HG03565 (cell line): Measurements from ENCODE around the gene SYTL1.
A peak's percentile ranks its signal among the peaks of the same experiment; 100 is the strongest.
"Not testable (repeated sequence)": the region's sequence is repeated elsewhere in the genome, so short reads cannot be mapped to it uniquely, and the experiment has no call there.

ENCODE experiments used
- ATAC-seq: cut with Tn5 transposase; IDR thresholded peaks from one replicate; pipeline ENCODE4 v1.9.1; 2021; ENCODE audit warnings: mild to moderate bottlenecking, moderate library complexity; ENCODE audit not compliant: unreplicated experiment

Gene SYTL1

DNA sequence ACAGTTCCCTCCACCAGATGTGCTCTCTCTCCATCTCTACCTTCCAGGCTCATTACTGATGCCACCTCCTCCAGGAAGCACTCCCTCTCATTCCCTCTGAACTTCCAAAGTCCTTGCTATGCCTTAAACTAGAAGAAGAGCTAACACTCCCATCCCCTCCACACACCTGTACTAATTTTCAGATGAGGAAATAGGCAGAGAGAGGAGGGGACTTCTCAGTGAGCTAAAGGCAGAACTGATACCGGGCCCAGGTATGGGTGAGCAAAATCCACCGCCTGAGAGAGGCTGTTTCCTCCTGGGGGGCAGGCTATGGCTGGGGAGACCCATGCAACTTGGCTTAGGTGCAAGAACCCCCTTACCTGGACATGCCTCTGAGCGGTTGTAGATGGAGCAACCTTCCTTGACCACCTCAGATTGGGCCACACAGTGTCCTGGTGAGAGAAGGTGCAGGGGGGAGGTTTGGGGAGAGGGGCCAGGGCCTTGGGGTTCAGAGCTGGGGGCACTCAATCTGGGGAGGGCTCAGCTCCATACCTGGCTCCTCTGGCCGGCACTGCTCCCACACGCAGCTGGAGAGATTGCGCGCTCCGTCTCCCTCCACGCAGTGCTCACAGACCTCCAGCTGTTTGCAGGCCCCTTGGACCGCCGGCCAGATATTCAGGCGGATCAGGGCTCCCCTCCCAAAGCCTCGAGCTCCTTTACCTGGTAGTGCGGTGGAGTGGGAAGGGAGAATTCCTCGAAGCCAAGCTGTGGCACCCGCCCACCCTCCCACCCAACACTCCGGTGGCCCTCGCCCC, 40.3 kb downstream of the SYTL1 start:
- no peak for ATAC-seq

DNA sequence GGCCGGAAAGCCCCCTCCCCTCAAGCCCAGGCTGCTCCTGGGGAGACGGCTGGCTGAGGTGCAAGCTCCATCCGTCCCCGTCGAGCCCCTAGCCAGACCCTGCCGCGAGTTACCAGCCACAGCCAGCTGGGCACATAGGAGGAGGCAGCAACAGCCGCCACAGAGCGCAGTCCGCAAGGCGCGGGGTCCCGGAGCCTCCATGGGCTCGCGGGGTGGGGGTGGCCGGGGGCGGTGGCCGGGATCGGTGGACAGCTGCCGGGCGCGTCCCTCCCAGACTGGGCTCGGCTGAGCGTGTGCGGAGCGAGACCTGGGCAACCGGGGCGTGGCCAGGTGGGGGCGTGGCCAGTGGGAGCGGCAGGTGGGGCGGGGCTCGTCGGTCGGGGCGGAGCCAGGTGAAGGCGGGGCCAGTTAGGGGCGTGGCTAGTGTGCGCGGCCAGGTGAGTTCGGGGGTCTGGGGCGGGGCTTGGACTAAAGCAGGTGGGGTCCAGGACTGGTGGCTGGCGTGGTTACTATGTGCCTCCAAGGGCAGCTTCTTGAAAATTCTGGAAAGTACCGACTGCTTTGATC, 41.3 kb downstream of the SYTL1 start, which contains the start of gene CD164L2:
Gene CD164L2, minus strand, starts transcription at position 295 of the 567 bp plus-strand sequence. Its CDS starts 94 bp downstream, at position 201.
- no peak for ATAC-seq

DNA sequence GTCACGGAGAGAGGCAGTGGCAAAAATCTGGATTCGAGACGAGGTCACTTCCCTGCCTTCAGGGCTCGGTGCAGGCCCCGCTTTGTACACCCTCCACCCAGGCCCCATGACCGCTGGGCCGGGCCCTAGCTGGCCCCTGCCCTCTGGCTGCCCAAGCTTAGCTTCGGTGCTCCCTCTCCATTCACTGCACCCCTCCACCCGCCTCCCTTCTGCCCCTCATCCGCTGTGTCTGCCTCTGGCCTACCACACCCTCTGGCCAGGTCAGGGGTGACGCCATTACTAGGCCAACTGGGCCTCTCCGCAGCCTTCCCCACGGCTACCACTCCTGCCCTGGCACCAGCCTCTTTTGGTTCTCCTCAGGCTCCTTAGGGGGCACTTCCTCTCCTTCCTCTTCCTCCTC, 41.8 kb downstream of the SYTL1 start:
- no peak for ATAC-seq

DNA sequence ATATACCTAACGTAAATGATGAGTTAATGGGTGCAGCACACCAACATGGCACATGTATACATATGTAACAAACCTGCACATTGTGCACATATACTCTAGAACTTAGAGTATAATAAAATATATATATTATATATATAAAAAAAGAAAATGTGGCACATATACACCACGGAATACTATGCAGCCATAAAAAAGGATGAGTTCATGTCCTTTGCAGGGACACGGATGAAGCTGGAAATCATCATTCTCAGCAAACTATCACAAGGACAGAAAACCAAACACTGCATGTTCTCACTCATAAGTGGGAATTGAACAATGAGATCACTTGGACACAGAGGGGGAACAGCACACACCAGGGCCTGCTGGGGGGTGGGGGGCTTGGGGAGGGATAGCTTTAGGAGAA, 43.0 kb downstream of the SYTL1 start:
- not testable (repeated sequence) for ATAC-seq

DNA sequence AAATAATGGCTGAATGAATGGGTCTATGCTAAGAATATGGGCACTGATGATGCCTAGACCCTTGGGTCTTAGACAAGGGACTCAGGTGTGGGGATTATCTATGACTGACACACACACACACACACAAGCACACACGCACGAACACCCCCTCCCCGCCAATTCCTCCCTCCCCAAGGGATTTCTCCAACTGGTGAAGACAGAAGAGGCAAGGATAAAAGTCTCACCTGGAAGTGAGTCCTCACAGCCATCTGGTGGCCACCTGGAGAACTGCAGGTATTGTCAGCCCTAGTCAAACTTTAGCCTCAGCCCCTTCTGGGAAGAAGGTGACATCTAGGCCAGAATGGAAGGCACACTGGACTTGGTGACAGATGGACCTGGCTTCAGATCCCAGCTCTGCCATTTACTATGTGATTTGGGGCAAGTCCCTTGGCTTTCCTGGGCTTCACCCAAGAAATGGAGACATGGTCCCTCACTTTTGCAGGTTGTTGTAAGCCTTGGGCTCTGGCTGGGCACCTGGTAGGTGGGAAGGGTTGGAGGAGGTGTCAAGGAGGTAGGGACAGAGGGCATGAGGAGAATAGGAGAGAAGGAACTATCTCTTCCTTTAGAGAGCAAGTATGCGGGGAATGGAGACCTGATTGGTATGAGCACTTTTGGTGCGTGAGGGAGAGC, 46.6 kb downstream of the SYTL1 start:
- no peak for ATAC-seq

DNA sequence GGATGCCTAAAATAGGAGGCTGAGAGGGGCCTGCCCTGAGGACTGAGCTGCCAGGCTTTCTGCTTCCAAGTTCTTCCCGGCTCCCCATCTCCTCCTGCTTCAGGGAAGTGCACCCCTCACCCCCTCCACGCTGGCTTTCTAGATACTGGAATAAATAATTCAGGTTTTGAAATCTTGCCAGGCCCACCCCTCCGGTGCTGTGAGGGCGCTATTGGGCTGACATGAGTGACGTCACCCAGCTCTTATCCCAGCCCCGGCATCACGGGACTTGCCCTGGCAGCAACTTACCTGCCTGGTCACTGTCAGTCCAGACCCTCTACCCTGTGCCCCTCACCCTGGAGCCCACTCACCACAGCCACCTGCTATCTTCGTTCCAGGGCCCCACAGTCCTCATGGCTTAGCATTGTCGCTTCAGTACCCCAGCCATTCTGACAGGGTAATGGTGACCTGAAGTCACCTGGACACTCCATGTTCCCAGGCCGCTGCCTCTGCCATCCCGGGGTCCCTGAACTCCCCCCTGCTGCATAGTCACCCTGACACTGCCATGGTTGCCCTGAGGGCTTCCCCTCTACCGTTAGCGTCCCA, 49.8 kb downstream of the SYTL1 start:
- ATAC-seq, result no peak

GRCh38 chr1:27392096-27392777, 50.4 kb downstream of the SYTL1 start, which contains the start of gene GPR3:
TSS of gene GPR3 (plus strand) at chr1:27392622. CDS start at chr1:27393799, 1,177 bp downstream.
- ATAC-seq, result peak; percentile 71

- no peak for ATAC-seq
Measured at GRCh38 chr1:27392778-27393635, 51.2 kb downstream of the SYTL1 start.

- no peak for ATAC-seq
Measured at GRCh38 chr1:27393641-27394281, 51.9 kb downstream of the SYTL1 start.

GRCh38 chr1:27394282-27394658, 52.4 kb downstream of the SYTL1 start:
- ATAC-seq, result no peak

GRCh38 chr1:27394925-27395324, 53.1 kb downstream of the SYTL1 start:
- no peak for ATAC-seq

GRCh38 chr1:27395441-27396195, 53.8 kb downstream of the SYTL1 start:
- peak; percentile 44 for ATAC-seq

- ATAC-seq, result no peak
Measured at GRCh38 chr1:27397110-27397509, 55.3 kb downstream of the SYTL1 start.

- no peak for ATAC-seq
Measured at GRCh38 chr1:27397749-27398148, 55.9 kb downstream of the SYTL1 start.

DNA sequence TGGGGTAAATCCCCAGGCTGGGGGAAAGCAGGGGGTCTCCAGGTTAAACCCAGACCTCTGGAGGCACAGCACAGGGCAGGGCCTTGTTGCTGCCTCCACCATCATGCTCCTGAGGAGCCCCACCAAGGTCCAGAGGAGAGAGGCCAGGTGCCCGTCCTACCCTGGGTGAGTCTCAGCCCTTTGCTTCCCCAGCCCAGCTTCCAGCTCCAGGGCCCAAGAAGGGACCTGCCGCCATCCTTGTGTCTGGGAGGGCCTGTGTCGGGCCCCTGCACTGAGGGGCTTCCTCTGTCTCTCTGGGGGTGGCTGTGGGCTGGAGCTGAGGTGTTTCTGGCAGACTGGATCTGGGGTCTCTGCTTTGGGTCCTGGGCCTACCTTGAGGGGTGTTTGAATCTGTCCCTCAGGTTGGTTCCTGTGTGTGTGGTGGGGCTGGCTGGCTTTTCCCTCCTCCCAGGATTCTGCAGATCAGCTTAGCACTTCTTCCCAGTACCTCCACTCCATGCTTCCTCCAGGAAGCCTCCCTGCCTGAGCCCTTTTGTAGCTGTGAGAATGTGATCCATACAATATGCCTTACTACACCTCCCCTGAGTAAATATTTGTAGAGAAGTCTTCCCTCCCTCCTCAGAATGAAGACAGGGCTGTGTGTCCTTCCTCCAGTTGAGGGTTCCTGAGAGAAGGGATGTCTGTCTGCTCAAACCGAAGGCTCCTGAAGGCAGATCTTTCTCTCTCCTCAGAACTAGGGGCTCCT, 56.8 kb downstream of the SYTL1 start:
- ATAC-seq, result no peak

DNA sequence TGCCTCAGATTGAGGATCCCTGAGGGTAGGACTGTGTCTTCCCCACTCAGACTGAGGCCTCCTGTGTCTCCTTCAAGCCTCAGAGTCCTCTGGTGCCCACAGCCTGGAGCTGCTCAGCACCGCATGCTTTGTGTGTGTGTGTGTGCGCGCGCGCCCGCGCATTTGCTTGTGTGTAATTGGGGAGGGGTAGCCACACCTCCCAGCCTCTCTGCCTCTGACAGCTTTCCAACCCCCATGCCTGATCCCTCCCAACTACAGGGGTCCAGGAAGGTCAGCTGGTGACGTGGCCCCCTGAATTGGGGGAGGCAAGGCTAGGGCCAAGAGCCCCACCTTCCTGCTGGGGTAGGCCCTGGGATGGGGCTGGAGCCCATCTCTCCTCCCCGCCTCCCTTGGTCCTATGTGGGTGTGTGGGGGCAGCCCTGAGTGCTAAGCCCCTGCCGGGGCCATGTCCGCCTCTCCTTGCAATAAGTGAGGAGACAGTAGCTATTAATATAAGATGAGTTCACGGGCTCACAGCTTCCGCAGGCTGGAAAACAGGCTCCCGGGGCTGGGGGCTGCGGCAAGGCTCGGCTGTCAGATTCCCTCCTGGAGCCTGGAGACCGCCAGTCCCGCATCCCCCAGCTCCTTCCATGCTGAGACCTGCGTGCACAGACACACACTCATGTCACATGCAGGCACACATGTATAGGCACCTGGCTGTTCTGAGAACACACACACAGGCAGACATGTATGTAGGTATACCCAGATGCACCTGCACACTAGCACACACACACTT, 57.6 kb downstream of the SYTL1 start:
- ATAC-seq, result no peak
